Endothelial cell of umbilical vein (primary cell): Measurements from ENCODE around the gene TXNRD2. TPM values are rescaled to one million over a fixed set of nuclear protein-coding genes. Genes with fewer than 3 reads are reported as not detected.

Source experiments
- BruUV-seq: library from RNA; stranded (reverse); fragments of 400-500 nt; replicated peaks from 2 replicates; lab custom pipeline; 2021; lab: Mats Ljungman, UMichigan
- CTCF ChIA-PET: fragments of 300-600, 350-600 bp; sonication (Branson Sonifier 250); formaldehyde crosslinking; loops from one replicate; lab custom pipeline; 2021; ENCODE audit warnings: antibody characterized with exemption, inconsistent platforms; lab: Charles Lee
- POLR2A ChIA-PET: fragments of 300-600, 350-600 bp; sonication (Branson Sonifier 250); formaldehyde crosslinking; loops from one replicate; lab custom pipeline; 2021; ENCODE audit warnings: antibody characterized with exemption, inconsistent platforms; lab: Charles Lee
- DNase-seq: peaks from one replicate; pipeline ENCODE4 v3.0.0-alpha.2; 2011; ENCODE audit warnings: low read depth, low spot score
- FAIRE-seq: peaks from 2 replicates; lab custom pipeline; 2011; peaks lifted over from hg19 to GRCh38; lab: Jason Lieb, UNC
- H2AFZ ChIP-seq: 2 replicates; pipeline ENCODE4 v1.6.0; 2012; ENCODE audit warnings: low read depth, low read length, control low read depth, inconsistent platforms
- H3K27ac ChIP-seq: 2 replicates; pipeline ENCODE4 v1.5.1; 2011; ENCODE audit warnings: low read depth, mild to moderate bottlenecking, control low read depth, low read length, moderate library complexity; ENCODE audit not compliant: insufficient read depth
- H3K27me3 ChIP-seq, 2 experiments: 2 replicates each; pipeline versions ENCODE4 v1.6.0 to v1.6.1; 2011; ENCODE audit warnings: low read length in 2 of 2, mixed read lengths in 1 of 2; ENCODE audit not compliant: control insufficient read depth in 2 of 2, insufficient read depth in 2 of 2
- H3K36me3 ChIP-seq, 2 experiments: 2 replicates in 1 of 2; 3 replicates in 1 of 2; pipeline ENCODE4 v1.5.1; 2011; ENCODE audit warnings: low read length in 2 of 2, mild to moderate bottlenecking in 1 of 2, moderate library complexity in 1 of 2; ENCODE audit not compliant: control insufficient read depth in 2 of 2, insufficient read depth in 2 of 2; ENCODE audit errors: extremely low read depth in 1 of 2
- H3K4me1 ChIP-seq: 3 replicates; pipeline ENCODE4 v1.5.1; 2011; ENCODE audit warnings: mild to moderate bottlenecking, low read length; ENCODE audit not compliant: control insufficient read depth, insufficient read depth; ENCODE audit errors: extremely low read depth
- H3K4me2 ChIP-seq: 2 replicates; pipeline ENCODE4 v1.6.1; 2011; ENCODE audit warnings: low read length, control low read depth, mixed read lengths; ENCODE audit not compliant: insufficient read depth
- H3K4me3 ChIP-seq, 3 experiments: fragments of 200-600 bp in 1 of 3; sonication (generic), shearing (Covaris generic) in 1 of 3; replicated peaks in 1 of 3; 2 replicates each; pipeline ENCODE4 v1.5.1; 2011 to 2016; ENCODE audit warnings: control low read depth in 3 of 3, low read length in 3 of 3, mild to moderate bottlenecking in 2 of 3, inconsistent platforms in 1 of 3, low read depth in 1 of 3, moderate library complexity in 1 of 3; ENCODE audit not compliant: insufficient read depth in 1 of 3
- H3K79me2 ChIP-seq: 2 replicates; pipeline ENCODE4 v1.6.0; 2012; ENCODE audit warnings: low read length, inconsistent platforms; ENCODE audit not compliant: control insufficient read depth, insufficient read depth
- H3K9ac ChIP-seq: replicated peaks from 2 replicates; pipeline ENCODE3; 2011; ENCODE audit warnings: low read length, control low read depth; ENCODE audit not compliant: insufficient read depth; ENCODE audit errors: extremely low read depth
- H3K9me1 ChIP-seq: replicated peaks from 3 replicates; pipeline ENCODE4 v1.6.0; 2011; ENCODE audit warnings: mild to moderate bottlenecking, low read length; ENCODE audit not compliant: control insufficient read depth, insufficient read depth; ENCODE audit errors: extremely low read depth
- H3K9me3 ChIP-seq: replicated peaks from 2 replicates; pipeline ENCODE4 v1.5.1; 2012; ENCODE audit warnings: low read length, inconsistent platforms; ENCODE audit not compliant: control insufficient read depth, insufficient read depth
- H4K20me1 ChIP-seq: replicated peaks from 2 replicates; pipeline ENCODE3; 2011; ENCODE audit warnings: mild to moderate bottlenecking, low read length; ENCODE audit not compliant: control insufficient read depth, insufficient read depth; ENCODE audit errors: extremely low read depth
- EZH2 ChIP-seq: IDR thresholded peaks from 2 replicates; pipeline ENCODE4 v1.6.1; 2012; ENCODE audit warnings: borderline replicate concordance, low read depth, mild to moderate bottlenecking, moderate library complexity, low read length, inconsistent platforms; ENCODE audit not compliant: severe bottlenecking
- FOS ChIP-seq: IDR thresholded peaks from 2 replicates; pipeline ENCODE4 v1.6.1; 2011; ENCODE audit warnings: mild to moderate bottlenecking, low read length, moderate library complexity, borderline replicate concordance; ENCODE audit not compliant: insufficient read depth
- GATA2 ChIP-seq: IDR thresholded peaks from 2 replicates; pipeline ENCODE4 v1.7.0; 2011; ENCODE audit warnings: low read depth, mild to moderate bottlenecking, moderate library complexity, mixed read lengths, low read length; ENCODE audit not compliant: insufficient read length, insufficient read depth
- POLR2A ChIP-seq: IDR thresholded peaks from 2 replicates; pipeline ENCODE4 v1.6.1; 2012; ENCODE audit warnings: low read depth, mild to moderate bottlenecking, control low read depth, low read length
- POLR2AphosphoS5 ChIP-seq: IDR thresholded peaks from 2 replicates; pipeline ENCODE4 v1.6.1; 2012; ENCODE audit warnings: low read depth, mild to moderate bottlenecking, control low read depth, low read length, moderate library complexity; ENCODE audit not compliant: insufficient read depth
- dilution Hi-C: fragments of 300-500 bp; cut with MboI; formaldehyde crosslinking; loops from one replicate; pipeline ENCODE4 v1.15.0; 2019; ENCODE audit warnings: low sequenced_read_pairs; ENCODE audit not compliant: extremely low pct_ligation_motif_present
- intact Hi-C: fragments of 100-400 bp; cut with micrococcal nuclease; formaldehyde crosslinking; loops from one replicate; pipeline ENCODE4 v1.10.0; 2022
- polyA plus RNA-seq, 4 experiments: library from polyadenylated mRNA; depleted of rRNA in 3 of 4; stranded (reverse) in 3 of 4; unstranded in 1 of 4; fragments of >200 nt; gene quantifications; 2 replicates each; pipeline versions ENCODE4 v1.2.1 to v1.2.3, GENCODE V29; 2011 to 2012; ENCODE audit warnings: missing spikeins in 1 of 4
- total RNA-seq: library from RNA; stranded (reverse); gene quantifications from 2 replicates; pipeline ENCODE4 v1.2.3, GENCODE V29; 2021
- TF ChIP-seq, protein P1 (sequence below): IDR thresholded peaks from 2 replicates; pipeline ENCODE4 v1.6.1; 2011; ENCODE audit not compliant: insufficient read depth, insufficient read length

The TXNRD2 gene
- total and polyA plus RNA-seq, 2 donors (not counting 3 experiments of a cell fraction or from before 2014, with no cell fraction given), result 211 to 440 TPM

DNA sequence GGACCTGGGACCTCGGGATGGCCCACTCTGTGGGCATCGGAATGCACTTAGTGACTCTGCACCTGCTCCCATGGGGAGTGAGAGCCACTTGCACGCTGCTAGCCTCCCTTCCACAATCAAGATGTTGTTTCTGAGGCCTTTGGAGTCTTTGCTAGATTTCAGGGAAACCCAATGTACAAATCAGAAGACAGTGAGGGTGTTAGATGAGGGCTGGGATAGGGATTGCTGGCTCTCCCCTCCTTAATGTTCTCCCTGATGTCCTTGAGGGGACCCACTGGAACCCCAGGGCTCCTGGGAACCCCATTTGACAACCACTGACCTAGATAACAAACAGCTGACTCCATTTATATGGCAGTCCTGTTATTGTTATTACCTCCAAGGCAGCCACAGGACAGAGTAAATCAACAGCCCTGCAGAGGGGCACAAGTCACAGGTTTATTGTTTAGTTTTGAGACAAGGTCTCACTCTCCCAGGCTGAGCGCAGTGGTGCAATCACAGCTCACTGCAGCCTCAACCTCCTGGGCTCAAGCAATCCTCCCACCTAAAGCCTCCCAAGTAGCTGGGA, 31.4 kb downstream of the TXNRD2 start:
- Histone ChIP-seq H3K4me3 (no peak overlapping the region), H3K4me1 (peaks cover 3% of the 10 kb centered on the region), H3K9ac (no peak overlapping the region), H3K27me3 (no peaks in the 10 kb centered on the region), H2AFZ (no peak overlapping the region), H3K9me1 (no peaks in the 10 kb centered on the region), H4K20me1 (no peaks in the 10 kb centered on the region), H3K9me3 (no peaks in the 10 kb centered on the region), H3K4me2 (no peak overlapping the region), H3K36me3 (peaks cover 10 to 32% of the 10 kb centered on the region in 2 experiments), H3K27ac (no peak overlapping the region), H3K79me2 (no peaks in the 10 kb centered on the region)
- ChIA-PET POLR2A (no interaction called here), CTCF (interaction anchor here (0.5 to 5.2 kb wide), 73 partner anchors 8 to 279 kb away, joined by 3 to 372 read pairs (median 6); partner anchors contain the start of genes COMT, GNB1L, GP1BB and RTL10)
- intact Hi-C loops (loop anchor here (1.0 to 5.0 kb wide), 5 partner anchors 35 to 278 kb away; no protein-coding TSS in a partner anchor), dilution Hi-C loops (no loop called here)
- DNase-seq (no peak), FAIRE-seq (no peak)
- no peak for TF ChIP-seq GATA2
- TF ChIP-seq, protein P1, sequence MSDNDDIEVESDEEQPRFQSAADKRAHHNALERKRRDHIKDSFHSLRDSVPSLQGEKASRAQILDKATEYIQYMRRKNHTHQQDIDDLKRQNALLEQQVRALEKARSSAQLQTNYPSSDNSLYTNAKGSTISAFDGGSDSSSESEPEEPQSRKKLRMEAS, result no peak
- TF ChIP-seq EZH2, result no peak
- TF ChIP-seq POLR2AphosphoS5, result no peak
- no peak for TF ChIP-seq POLR2A
- no peak for TF ChIP-seq FOS
- BruUV-seq, result no TSS peak
